Fibroblast of skin of abdomen (primary cell): ENCODE results near the gene BEST4. TPM values are rescaled to one million over a fixed set of nuclear protein-coding genes. Genes with fewer than 3 reads are reported as not detected.
"Not testable (repeated sequence)": the region's sequence is repeated elsewhere in the genome, so short reads cannot be mapped to it uniquely, and the experiment has no call there.

ENCODE experiments used
- DNase-seq: peaks from one replicate; pipeline ENCODE4 v3.0.0-alpha.2; 2013
- polyA plus RNA-seq, 2 experiments: library from polyadenylated mRNA; unstranded; fragments of 120-200 nt; gene quantifications; one replicate each; pipeline ENCODE4 v1.2.1, GENCODE V29; 2013; ENCODE audit not compliant: insufficient read length in 2 of 2

The BEST4 gene
- 0.21 TPM for polyA plus RNA-seq (2013, experiment 1 of 2; ENCODE audit: insufficient read length)
- 0.19 TPM for polyA plus RNA-seq (2013, experiment 2 of 2; ENCODE audit: insufficient read length)

DNA sequence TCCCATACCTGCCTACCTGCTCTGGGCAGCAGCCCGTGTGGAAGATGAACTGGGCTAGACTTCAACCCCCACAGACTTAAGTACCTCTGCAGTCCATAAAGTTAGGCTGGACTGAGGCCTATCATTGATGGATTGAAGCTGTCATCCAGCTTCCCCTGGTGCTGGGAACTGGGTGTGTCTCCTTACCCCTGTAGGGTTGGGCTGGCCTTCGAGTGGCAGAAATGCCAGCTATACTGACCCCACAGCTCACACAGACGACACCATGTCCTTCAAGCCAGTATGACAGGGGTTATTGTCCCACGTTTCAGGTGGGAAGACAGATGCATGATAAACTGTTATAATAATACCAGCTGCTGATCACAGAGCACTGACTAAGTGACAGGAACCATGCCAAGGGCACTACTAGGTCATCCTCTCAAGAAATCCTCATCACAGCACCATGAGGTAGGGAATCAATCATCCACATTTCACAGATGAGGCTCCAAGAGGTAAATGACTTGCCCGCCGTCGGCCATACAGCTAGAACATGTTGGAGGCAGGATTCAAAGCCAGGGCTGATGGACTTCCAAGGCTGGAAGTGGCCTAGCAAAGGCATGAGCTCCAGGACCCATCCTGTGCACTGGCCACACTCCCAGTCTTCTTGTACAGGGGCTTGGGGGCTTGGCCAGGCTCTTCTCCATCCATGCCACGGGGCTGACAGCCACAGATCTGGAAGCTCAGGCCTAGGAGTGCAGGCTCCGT is at the start of gene BEST4:
Gene BEST4, minus strand, starts transcription at position 51 of the 741 bp plus-strand sequence. CDS start 465 bp downstream, outside the sequence.
- DNase-seq = no peak

DNA sequence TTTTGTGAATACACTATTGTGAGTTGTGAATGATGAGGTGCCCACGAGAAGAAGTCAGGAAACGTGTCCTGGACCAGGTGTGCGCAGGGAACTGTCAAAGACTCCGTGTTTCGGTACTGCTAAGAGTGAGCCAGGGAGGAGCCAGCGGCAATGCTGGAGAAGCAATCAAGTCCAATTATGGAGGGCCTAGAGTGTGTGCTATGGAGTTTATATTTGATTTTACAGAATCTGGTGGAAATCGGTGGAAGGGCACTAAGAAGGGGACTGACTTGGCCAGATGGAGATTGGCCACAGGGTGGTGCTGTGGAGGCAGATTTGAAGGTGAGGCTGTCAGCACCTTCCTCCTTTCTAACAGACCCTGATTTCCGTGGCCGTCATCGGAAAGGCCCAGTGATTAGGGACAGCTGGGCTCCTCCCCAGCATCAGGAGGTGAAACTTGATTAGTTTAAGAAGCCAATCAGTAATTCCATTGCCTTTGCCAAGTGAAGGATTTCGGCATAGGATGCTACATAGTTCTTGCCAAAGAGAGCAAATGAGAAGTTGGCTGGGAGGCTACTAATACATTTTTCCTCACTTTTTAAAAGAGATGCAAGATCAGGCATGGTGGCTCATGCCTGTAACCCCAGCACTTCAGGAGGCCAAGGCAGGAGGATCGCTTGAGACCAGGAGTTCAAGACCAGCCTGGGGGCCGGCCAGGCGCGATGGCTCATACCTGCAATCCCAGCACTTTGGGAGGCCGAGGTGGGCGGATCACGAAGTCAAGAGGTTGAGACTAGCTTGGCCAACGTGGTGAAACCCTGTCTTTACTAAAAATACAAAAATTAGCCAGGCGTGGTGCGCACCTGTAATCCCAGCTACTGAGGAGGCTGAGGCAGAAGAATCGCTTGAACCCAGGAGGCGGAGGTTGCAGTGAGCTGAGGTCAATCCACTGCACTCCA is 48.0 kb upstream of the BEST4 start:
- peak; percentile 71 for DNase-seq

DNA sequence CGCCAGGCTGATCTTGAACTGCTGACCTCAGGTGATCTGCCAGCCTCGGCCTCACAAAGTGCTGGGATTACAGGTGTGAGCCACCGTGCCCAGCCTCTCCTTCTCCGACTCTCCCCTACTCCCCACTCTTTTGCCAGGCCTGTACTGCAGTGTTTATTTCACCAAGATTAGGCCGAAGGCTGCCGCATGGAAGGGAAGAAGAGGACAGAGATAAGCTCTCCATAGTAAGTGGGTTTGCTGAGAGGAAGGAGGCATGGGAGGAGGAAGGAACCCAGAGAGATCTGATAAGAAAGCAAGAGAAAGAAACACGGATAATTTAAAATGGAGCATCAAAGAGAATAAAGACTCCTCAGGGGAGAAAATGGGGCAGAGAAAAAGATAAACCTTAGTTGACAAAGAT is 46.4 kb upstream of the BEST4 start:
- DNase-seq = no peak

DNA sequence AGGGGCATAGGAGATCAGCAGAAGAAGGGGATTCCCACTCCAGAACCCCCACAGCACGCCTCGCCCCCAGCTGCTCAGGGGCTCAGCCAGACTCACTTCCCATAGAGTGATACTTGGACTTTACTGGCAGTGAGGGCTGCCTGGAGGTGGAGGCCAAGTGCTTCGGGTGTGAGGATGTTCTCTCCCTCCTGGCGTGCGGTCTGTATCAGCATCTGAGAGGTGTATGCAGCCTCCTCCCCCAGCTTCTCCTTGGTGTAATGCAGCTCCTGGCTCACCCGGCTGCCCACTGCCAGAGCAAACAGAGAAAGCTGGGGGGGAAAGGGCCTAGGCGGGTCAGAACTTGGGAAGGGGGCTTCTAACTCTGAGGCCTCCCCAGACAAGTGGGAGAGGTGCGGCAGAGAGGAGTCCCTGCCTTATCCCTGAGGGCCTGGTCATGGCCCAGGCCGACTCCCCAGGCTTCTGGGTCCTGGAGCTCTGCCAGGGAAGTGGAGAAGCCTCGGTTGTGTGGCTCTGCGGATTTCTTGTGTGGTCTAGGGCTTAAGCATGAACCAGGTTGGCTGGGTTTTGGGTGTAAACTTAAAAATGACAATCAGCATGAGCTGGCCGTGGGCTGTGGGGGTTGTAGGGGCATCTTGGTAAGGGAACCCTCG is 44.2 kb upstream of the BEST4 start:
- DNase-seq = no peak

DNA sequence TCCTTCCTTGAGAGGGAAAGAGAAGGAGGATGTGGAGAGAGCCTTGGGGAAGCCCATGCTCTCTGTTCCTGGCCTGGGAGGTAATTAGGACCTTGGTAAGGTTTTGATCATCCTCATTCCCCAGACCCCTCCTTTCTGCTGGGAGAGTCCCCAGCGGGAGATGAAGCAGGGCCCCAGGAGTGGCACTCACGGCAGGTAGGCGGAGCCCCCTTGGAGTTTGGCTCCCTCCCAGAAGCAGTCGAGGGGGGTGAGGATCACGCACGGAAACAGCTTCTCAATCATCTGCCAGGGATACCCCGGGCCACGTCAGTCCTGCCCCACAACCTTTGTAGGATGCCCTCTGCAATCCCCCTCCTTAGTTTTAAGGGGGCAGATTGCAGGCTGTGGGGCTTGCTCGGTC is 43.5 kb upstream of the BEST4 start:
- no peak for DNase-seq

DNA sequence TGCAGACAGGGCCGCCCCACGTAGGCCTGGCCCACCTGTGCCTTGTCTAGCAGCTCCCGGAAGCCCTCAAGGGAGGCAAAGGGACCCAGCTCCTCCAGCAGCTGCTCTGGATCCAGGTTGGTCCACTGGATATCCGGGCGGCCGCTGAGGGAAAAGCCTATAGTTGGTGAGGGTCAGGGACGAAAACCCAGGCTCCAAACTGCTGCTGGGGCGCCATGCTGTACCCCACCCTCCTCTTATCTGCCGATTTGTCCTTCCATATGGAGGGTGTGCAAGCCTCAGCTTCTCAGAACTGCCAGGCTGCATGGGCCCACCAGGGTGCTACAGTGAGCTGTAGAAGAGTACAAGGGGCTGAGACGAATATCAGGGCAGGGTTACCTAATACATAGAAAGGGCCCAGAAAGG is 42.9 kb upstream of the BEST4 start:
- DNase-seq = no peak

DNA sequence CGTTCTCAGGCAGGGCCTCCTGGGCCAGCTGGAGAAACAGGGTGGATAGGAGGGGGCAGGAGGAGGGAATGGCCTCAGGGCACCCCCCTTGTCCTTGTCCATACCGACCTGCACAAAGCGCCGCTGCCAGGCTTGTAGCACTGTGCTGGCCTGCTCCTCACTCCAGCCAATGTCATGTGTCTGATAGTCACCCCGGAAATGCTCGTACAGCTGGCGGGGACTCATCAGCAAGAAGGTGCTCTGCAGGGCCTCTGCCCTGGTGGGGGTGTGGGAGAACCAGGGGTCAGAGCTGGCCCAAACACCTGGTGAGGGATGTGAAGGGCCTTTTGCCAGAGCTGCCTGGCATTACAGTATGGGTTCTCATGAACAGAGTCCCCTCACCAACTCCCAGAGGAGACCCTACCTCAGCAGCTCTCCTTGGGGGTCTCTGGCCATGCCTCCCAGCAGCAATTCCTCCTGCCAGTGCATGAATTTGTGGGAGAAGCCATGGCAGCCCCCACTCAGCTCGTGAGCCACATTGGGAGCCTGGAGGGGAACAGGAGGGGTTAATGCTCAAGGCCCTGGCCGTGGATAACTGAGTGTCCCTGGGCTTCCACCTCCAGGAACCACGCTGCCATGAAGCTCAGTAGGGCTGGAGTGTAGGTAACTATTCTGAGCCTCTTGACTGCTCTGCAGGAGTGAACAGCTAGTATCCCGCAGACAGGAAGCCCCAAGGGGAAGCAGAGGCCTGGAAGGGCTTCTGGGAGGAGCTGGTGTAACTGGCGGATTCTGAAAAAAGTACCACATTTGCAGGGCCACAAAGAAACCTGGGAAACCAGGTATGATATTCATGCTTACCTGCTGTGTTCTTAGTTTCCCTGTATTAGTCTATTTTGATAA is 41.8 kb upstream of the BEST4 start:
- no peak for DNase-seq

DNA sequence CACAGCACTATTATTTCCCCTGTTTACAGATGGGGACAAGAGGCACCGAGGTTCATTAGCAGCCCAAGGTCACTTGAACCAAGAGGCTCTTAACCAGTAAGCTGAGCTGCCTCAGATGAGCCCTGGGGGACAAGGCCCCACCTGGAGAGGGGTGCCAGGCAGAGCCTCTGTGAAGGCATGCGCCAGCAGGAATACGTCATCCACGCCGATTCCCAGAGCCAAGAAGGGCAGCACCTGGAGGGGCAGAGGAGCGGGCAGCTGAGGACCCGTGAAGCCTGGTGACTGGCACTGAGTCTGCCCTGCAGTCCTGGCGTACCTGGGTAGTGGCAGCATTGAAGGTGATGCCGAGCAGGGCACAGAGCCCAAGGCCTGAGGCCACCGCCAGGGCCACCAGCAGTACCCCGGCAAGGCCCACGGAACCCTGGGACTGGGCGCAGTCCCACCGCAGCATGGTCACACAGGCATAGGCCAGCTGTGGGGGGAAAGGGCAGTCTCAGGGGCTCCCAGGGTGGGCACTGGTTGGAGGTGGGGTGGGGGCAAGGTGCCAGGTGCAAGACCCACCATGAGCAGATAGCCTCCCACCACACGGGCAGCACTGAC is 41.0 kb upstream of the BEST4 start:
- DNase-seq = no peak

DNA sequence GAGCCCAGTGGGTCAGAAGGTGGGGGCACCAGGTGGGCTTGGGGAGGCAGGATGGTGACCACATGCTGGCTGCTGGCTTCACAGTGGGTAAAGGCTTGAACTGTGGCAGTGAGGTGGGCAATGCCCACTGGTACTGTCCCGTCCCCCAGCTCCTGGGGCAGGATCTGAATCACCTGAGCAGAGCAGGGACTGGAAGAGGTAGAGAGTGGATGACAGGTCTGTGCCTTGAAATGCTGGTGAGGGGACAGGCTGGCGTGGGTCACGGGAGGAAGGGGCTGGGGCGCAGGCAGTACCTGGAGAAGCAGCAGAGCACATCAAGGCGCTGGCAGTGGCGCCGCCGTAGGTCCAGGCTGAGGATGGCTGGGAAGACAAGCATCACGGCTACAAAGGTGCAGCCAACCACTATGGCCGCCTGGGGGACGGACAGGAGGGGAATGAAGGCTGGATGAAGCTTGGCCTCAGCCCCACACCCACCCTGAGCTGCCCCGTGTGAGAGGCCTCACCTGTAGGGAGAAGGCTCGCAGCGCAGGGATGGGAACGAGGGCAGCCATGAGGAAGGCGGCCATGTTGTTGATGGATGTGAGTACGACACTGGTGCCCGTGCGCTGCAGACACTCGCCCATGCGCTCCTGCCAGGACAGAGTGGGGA is 40.2 kb upstream of the BEST4 start:
- DNase-seq = no peak

DNA sequence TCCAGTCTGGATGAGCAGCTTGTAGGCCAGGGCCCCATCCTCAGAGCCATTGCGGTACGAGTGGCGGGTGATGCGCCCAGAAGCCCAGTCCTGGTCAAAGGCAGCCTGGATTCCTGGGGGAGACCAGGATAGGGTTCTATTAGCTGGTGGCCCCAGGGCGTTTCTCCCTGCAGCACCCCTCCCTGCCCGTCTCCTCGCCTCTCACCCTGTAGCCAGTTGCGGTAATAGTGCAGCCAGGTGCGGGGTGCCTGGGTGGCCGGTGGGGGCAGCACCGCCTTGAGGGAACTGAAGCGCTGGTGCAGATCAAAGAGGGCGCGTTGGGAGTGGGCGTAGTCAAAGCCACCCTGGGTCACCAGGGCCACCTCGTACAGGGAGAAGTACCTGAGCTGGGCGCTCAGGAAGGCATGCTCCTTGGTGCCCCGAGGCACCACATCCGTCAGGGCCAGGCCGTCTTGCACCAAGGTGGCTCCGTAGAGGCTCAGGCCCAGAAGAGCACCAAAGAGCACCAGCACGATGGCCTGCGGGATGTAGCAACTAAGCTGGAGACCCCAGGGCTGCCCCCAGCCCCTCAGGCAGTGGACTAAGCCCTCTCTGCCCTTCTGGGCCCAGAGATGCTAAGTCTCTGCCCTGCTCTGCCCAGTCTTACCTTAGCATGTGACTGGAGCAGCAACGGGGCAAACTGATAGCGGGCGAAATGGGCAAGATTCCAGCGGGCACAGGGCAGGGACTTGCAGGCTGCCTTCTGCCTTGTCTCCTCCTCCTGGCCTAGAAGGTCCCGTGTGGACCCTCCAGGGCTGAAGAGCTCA is 39.4 kb upstream of the BEST4 start:
- DNase-seq = no peak

DNA sequence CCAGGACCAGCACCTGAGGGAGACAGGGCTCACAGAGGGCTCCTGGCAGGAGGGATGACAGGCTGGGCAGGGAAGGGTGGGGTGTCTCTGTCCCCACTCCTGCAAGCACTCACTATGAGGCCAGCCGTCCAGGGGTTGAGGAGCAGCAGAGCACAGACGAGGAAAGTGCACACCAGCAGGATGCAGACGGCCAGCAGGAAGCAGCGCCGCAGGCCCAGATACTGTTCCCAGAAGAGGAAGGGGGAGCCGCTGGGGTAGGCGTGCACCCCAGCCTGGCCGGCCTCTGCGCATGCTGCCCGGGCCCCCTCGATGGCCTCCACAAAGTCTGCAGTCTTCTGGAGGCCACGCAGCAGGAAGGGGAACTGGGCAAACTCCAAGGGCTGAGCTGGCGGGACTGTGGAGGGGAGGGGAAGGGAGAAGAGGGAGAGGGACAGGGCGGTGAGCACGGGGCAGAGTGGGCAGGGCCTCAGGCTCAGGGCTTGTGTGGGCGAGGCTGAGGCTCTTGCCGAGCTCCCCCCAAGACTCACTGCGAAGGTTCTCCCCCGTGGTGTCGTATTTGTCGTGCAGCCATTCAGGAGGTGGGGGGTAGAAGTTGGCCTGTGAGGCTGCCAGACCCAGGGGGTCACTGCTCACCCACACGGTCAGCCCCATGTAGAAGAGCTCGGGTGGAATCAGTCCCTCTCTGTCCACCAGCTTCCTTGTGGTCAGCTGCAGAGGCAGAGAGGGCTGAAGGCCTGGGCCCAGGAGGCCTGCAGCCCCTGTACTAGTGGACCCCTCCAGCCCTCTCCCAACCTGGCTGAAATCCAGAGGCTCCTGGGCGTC is 38.6 kb upstream of the BEST4 start:
- no peak for DNase-seq

DNA sequence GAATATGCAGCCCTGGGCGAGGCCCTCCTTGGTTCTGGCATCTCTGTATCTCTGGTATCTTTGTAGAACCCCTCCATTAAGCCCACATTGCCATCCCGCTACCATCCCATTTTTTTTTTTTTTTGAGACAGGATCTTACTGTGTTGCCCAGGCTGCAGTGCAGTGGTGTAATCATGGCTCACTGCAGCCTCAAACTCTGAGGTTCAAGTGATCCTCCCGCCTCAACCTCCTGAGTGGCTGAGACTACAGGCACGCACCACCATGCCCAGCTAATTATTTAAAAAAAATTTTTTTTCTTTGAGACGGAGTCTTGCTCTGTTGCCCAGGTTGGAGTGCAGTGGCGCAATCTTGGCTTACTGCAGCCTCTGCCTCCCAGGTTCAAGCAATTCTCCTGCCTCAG is 36.4 kb upstream of the BEST4 start:
- DNase-seq = not testable (repeated sequence)

DNA sequence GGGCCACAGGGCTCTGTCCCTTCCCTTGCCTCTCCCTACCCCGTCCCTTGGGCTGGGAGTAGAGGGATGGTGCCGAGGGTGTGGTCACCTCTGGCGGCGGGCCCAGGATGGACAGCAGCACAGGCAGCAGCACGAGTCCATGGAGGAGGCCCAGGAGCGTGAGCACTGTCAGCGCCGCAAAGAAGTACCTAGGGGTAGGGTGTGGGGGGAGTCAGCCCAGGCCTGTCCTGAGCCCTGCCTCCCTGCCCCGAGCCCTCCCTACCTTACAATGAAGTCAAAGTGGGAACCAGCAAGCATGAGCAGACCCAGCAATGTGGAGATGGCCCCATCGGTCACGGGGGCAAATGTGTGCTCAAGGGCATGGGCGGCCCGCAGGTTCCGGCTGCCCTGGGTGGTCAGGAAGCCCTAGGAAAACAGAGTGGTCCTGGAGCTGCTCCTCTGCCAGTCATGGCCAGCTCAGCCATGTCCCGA is 35.0 kb upstream of the BEST4 start:
- no peak for DNase-seq

DNA sequence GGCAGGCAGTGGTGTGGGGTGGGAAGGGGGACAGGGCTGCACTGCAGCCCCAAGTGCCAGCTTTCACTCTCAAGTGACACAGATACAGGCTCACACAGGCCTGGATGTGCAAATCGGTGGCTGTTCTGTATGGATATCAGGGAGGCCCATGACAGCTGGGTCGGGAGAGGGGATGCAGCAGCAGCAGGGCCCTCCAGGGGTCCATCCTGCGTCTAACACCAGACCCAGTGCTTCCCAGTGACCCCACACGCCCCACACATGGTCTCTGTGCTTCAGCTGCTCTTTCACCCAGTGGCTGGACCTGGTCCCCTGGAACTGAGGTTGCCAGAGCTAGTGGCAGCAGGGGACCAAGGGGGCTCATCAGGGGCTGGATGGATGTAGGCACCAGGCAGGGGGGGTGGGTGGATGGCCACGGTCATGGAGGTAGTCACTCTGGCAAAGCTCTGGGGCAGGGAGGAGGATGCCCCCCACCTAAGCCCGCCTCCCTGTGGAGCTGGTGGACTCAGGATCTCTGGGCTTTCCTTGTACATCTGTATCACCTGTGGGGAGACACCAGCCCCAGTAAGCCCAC is 34.2 kb upstream of the BEST4 start:
- no peak for DNase-seq

DNA sequence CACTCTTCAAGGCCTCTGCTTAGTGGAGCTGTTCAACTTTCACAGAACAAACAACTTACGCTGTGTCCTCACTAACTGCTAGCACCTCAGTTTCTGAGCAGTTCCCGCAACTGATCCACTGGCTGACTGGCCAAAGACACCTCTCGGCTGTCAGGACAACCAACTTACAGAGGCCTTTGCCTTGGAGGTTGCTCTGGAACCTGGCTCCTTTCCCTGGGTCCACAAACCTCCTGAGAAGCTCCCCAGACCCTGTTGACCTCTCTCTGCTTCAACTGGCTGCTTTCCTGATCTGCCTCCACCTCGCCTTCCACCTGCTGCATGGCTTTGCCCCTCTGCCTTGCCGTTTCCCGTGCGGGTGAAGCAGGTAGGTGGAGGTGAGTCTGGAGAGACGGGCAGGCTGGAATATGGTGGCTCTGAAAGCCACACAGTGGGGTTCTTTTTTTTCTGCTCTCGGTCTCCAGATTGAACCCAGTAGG is 33.3 kb upstream of the BEST4 start:
- no peak for DNase-seq

DNA sequence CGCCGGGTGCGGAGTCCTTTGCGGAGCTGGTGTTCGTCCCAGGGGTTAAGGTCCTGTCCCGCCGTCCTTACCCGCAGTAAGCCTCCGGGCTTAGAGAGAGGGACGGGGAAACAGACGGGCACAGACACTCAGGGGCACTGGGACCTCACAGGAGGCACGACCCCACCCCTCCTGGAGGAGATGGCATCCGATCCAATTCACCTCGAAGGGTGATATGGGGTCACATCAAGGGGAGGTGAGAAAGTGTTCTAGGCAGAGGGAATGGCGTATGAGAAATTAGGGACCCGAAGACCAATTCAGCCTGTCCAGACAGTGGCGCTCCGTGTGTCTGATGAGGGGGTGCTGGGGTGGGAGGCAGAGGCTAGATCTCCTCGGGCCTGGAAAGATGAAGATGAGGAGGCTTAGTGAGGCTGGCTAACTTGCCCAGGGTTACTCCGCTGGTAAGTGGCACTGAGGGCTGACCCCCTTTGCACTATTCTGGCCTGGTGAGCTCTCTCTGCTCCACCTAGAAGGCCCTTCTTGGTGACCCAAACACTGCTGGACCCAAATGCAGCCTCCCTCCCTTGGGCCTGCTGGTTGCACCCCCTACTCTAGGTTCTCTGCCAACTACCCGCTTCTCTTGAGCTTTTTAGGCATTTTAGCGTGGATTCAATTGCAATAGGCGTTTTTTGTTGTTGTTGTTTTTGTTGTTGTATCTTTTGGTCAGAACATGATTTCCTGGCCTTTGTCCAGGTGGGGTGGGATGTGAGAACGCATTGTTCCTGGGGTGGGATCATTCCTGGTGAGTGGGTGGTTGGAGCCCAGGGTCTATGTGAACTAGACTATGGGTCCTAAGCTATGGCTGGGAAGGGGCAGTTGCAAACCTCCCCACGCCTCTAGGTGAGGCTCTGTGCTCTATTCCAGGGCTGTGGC is 32.6 kb upstream of the BEST4 start:
- DNase-seq = no peak

DNA sequence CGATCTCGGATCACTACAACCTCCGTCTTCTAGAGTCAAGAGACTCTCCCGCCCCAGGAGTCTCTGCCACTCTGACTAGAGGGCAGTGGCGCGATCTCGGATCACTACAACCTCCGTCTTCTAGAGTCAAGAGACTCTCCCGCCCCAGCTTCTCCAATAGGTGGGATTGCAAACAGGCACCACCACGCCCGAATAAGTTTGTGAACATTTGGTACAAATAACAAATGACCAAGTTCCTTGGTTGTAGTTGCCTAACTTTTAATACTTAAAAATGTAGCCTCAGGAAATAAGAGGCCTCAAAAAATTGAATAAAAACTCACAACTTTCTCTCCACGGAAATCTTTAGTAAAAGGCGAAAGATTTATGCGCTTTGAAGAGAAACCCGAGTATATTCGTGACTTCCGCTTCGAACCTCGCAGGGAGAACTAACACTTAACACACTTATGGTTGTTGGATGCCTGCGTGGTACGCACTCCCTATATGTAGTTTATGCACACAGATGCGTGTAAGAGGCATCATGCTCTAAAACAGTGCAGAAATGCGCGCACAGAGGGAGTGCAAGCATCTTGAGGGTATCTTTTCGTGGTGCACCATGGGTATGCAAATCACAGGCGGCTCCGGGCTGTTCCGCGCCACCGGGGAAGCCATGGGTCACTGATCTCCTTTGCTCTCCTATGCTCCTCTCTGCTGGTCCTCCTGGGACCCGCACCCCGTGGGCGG is 31.8 kb upstream of the BEST4 start:
- peak; percentile 98 for DNase-seq
